Skeletal muscle satellite cell (primary cell): Measurements from ENCODE around the gene SLC30A7.
A peak's percentile ranks its signal among the peaks of the same experiment; 100 is the strongest.

Source experiments
- H3K27me3 ChIP-seq: 2 replicates; pipeline ENCODE4 v1.7.0; 2013; ENCODE audit warnings: low read length; ENCODE audit not compliant: control insufficient read depth, insufficient read depth
- H3K36me3 ChIP-seq: 2 replicates; pipeline ENCODE4 v1.7.0; 2013; ENCODE audit warnings: mild to moderate bottlenecking, control low read depth, low read length; ENCODE audit not compliant: insufficient read depth
- H3K4me1 ChIP-seq: 2 replicates; pipeline ENCODE4 v1.7.0; 2013; ENCODE audit warnings: low read length; ENCODE audit not compliant: control insufficient read depth, insufficient read depth
- H3K4me2 ChIP-seq: 2 replicates; pipeline ENCODE4 v1.7.0; 2013; ENCODE audit warnings: mild to moderate bottlenecking, low read length
- H3K4me3 ChIP-seq: 2 replicates; pipeline ENCODE4 v1.7.0; 2013; ENCODE audit warnings: low read length
- H3K9ac ChIP-seq: 2 replicates; pipeline ENCODE4 v1.7.0; 2013; ENCODE audit warnings: mild to moderate bottlenecking, low read depth, low read length, moderate library complexity
- H3K9me3 ChIP-seq: replicated peaks from 2 replicates; pipeline ENCODE4 v1.7.0; 2013; ENCODE audit warnings: mild to moderate bottlenecking, control low read depth, low read length

The SLC30A7 gene

GRCh38 chr1:100892554-100892953 lies 3.3 kb upstream of the SLC30A7 start:
- H3K4me3 ChIP-seq = peak overlapping the region; percentile 77
- peak overlapping the region; percentile 94 for H3K4me2 ChIP-seq
- H3K27me3 ChIP-seq = no peaks in the 10 kb centered on the region
- H3K4me1 ChIP-seq = peaks cover 19% of the 10 kb centered on the region
- peaks cover 3% of the 10 kb centered on the region for H3K36me3 ChIP-seq
- H3K9me3 ChIP-seq = no peaks in the 10 kb centered on the region
- H3K9ac ChIP-seq = no peak overlapping the region

- Histone ChIP-seq H3K9ac (peak overlapping the region; percentile 94), H3K9me3 (no peaks in the 10 kb centered on the region), H3K4me3 (peak overlapping the region; percentile 77), H3K4me2 (peak overlapping the region; percentile 94), H3K36me3 (peaks cover 6% of the 10 kb centered on the region), H3K4me1 (peaks cover 26% of the 10 kb centered on the region), H3K27me3 (no peaks in the 10 kb centered on the region)
These were observed 2.2 kb upstream of the SLC30A7 start for GRCh38 chr1:100893718-100894117.

- peak within 1 kb of the TSS; percentile 77 for H3K4me3 ChIP-seq
- H3K4me1 ChIP-seq = peaks cover 26% of the 10 kb centered on the region
- H3K9me3 ChIP-seq = no peaks in the 10 kb centered on the region
- H3K27me3 ChIP-seq = no peaks in the 10 kb centered on the region
- H3K4me2 ChIP-seq = peak within 1 kb of the TSS; percentile 94
- peak within 1 kb of the TSS; percentile 94 for H3K9ac ChIP-seq
- H3K36me3 ChIP-seq = peaks cover 16% of the 10 kb centered on the region
These were observed 1.0 kb upstream of the SLC30A7 start, which contains the start of gene EXTL2 for GRCh38 chr1:100894603-100895539. Gene EXTL2, minus strand, starts transcription at chr1:100894842. Its CDS starts 6,085 bp downstream, at chr1:100888757.

GRCh38 chr1:100896481-100896982 lies 642 bp downstream of the SLC30A7 start:
- Histone ChIP-seq H3K9ac (peak overlapping the region; percentile 94), H3K4me2 (peak overlapping the region; percentile 94), H3K9me3 (no peaks in the 10 kb centered on the region), H3K27me3 (no peaks in the 10 kb centered on the region), H3K4me3 (peak overlapping the region; percentile 77), H3K4me1 (peaks cover 26% of the 10 kb centered on the region), H3K36me3 (peaks cover 28% of the 10 kb centered on the region)

GRCh38 chr1:100902365-100902764 lies 6.5 kb downstream of the SLC30A7 start:
- Histone ChIP-seq H3K36me3 (peaks cover 65% of the 10 kb centered on the region), H3K4me3 (no peak overlapping the region), H3K27me3 (no peaks in the 10 kb centered on the region), H3K4me1 (peaks cover 9% of the 10 kb centered on the region), H3K9me3 (no peaks in the 10 kb centered on the region), H3K4me2 (no peak overlapping the region), H3K9ac (no peak overlapping the region)

- H3K36me3 ChIP-seq = peaks cover 69% of the 10 kb centered on the region
- H3K9me3 ChIP-seq = no peaks in the 10 kb centered on the region
- H3K9ac ChIP-seq = no peak overlapping the region
- no peaks in the 10 kb centered on the region for H3K27me3 ChIP-seq
- no peaks in the 10 kb centered on the region for H3K4me1 ChIP-seq
- no peak overlapping the region for H3K4me2 ChIP-seq
- no peak overlapping the region for H3K4me3 ChIP-seq
These were observed 7.9 kb downstream of the SLC30A7 start for GRCh38 chr1:100903777-100904176.

- no peak overlapping the region for H3K4me2 ChIP-seq
- no peaks in the 10 kb centered on the region for H3K9me3 ChIP-seq
- no peak overlapping the region for H3K9ac ChIP-seq
- peaks cover 71% of the 10 kb centered on the region for H3K36me3 ChIP-seq
- no peak overlapping the region for H3K4me3 ChIP-seq
- H3K27me3 ChIP-seq = no peaks in the 10 kb centered on the region
- no peaks in the 10 kb centered on the region for H3K4me1 ChIP-seq
These were observed 8.6 kb downstream of the SLC30A7 start for GRCh38 chr1:100904528-100904927.

GRCh38 chr1:100905181-100905580 lies 9.3 kb downstream of the SLC30A7 start:
- no peak overlapping the region for H3K9ac ChIP-seq
- no peak overlapping the region for H3K4me2 ChIP-seq
- H3K36me3 ChIP-seq = peaks cover 70% of the 10 kb centered on the region
- no peaks in the 10 kb centered on the region for H3K9me3 ChIP-seq
- H3K4me3 ChIP-seq = no peak overlapping the region
- H3K4me1 ChIP-seq = no peaks in the 10 kb centered on the region
- H3K27me3 ChIP-seq = no peaks in the 10 kb centered on the region

- Histone ChIP-seq H3K9ac (no peak overlapping the region), H3K4me1 (no peaks in the 10 kb centered on the region), H3K9me3 (no peaks in the 10 kb centered on the region), H3K27me3 (no peaks in the 10 kb centered on the region), H3K4me3 (no peak overlapping the region), H3K36me3 (peaks cover 76% of the 10 kb centered on the region), H3K4me2 (no peak overlapping the region)
These were observed 12.0 kb downstream of the SLC30A7 start for GRCh38 chr1:100907887-100908286.

GRCh38 chr1:100909018-100909417 lies 13.1 kb downstream of the SLC30A7 start:
- no peaks in the 10 kb centered on the region for H3K27me3 ChIP-seq
- H3K36me3 ChIP-seq = peaks cover 74% of the 10 kb centered on the region
- H3K9ac ChIP-seq = no peak overlapping the region
- no peaks in the 10 kb centered on the region for H3K9me3 ChIP-seq
- no peak overlapping the region for H3K4me3 ChIP-seq
- H3K4me2 ChIP-seq = no peak overlapping the region
- no peaks in the 10 kb centered on the region for H3K4me1 ChIP-seq

- Histone ChIP-seq H3K9me3 (no peaks in the 10 kb centered on the region), H3K9ac (no peak overlapping the region), H3K4me2 (no peak overlapping the region), H3K4me1 (no peaks in the 10 kb centered on the region), H3K4me3 (no peak overlapping the region), H3K36me3 (peaks cover 65% of the 10 kb centered on the region), H3K27me3 (no peaks in the 10 kb centered on the region)
These were observed 16.1 kb downstream of the SLC30A7 start for GRCh38 chr1:100912019-100912418.
